Measurements from ENCODE around the gene OTUB1.

Gene OTUB1

DNA sequence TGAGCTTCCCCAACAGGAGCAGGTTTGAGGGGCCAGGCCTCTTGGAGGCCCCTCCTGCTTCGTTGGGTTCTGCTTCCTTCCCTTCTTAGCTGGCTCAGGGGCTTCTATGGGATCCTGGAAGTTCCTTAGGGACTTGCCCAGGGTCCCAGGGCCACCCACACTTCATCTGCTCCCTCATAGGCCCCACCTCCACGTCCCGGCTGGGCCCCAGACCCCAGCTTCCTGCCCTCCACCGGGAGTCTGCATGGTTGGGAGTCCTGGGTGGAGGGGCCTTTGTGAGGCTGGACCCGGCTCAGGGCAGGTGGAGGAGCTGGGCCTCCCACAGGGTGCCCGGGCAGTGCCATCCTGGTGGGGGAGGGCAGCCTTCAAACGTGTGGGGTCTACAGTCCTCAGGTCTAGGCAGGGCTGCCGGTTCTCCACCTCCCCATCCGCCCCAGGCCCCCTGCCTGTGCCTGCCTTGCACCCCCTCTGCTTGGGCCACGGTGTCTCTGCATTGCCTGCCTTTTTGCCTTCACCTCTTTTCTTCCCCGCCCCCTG lies 11.6 kb downstream of the OTUB1 start:
- ATAC-seq = no peak
- Mint-ChIP-seq H3K27me3 (no peaks in the 10 kb centered on the region), H3K9me3 (no peaks in the 10 kb centered on the region), H3K4me3 (no peak overlapping the region), H3K27ac (no peak overlapping the region), H3K4me1 (peaks cover 34% of the 10 kb centered on the region), H3K36me3 (peaks cover 56% of the 10 kb centered on the region)

DNA sequence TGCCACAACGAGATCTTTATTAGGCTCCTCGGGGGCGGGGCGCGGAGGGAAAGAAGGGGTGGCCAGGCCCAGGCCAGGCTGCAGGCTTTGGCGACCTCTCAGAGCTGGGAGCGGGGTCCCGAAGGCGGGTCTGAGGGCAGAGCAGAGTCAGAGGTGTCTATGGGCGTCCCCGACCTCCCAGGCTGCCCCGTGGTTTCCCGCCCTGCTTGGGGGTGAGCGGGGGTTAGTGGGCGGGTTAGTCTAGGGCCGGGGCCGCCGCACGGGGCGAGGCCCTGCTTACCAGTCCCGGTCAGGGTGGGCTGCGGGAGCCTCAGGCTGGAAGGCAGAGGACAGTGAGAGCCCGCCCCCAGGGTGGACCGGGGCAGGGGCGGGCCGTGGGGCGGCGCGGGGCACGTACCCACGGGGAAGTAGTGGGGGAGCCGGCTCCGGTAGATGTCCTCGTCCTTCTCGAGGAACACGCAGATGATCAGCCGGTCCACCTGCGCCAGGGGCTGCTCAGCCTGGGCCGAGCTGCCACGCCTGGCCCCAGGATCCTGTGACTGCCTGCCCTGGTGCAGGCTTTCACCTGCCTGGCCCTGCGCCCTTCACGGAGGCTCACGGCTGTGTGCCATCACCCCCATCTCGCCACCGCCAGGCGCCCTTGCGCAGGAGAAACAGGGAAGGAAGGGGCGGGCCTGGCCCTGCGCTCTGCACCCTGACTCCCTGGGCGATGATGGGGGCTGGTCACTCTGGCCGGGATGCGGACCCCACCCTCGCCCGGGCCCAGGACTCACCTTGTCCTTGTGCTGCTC lies 12.5 kb downstream of the OTUB1 start:
- Mint-ChIP-seq H3K9me3 (no peaks in the 10 kb centered on the region), H3K27ac (no peak overlapping the region), H3K4me3 (peak overlapping the region; percentile 58), H3K36me3 (peaks cover 47% of the 10 kb centered on the region), H3K27me3 (no peaks in the 10 kb centered on the region), H3K4me1 (peaks cover 29% of the 10 kb centered on the region)
- ATAC-seq = peak; percentile 3

DNA sequence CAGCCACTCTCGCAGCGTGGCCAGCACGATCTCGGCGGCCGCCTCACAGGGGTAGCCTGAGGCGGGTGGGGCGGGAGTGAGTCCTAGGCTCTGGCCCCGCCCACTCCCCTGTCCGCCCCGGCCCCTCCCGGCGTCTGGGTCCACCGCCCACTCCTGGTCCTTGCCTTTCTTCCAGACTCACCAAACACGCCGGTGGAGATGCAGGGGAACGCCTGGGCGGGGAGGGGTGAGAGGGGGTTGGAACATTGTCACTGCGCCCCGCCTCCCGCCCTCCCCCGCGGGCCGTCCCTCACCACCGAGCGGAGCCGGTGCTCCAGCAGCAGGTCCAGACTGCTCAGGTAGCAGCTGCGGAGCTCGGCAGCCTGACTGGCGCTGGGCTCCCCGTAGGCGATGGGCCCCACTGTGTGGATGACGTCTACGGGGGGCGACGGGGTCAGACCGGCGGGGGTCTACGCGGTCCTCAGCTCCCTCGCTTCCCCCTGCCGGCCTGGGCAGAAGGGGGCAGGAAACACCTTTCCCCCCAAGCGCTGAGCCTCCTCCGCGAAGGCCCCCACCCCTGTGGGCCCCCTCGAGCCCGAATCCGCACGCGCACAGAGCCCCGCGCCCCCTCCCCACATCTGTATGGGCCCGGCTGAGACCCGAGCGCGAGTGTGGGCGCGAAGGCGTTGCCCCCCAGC lies 13.2 kb downstream of the OTUB1 start:
- no peaks in the 10 kb centered on the region for H3K9me3 Mint-ChIP-seq
- peak; percentile 72 for ATAC-seq
- peaks cover 29% of the 10 kb centered on the region for H3K4me1 Mint-ChIP-seq
- no peak overlapping the region for H3K27ac Mint-ChIP-seq
- H3K27me3 Mint-ChIP-seq = no peaks in the 10 kb centered on the region
- peak overlapping the region; percentile 65 for H3K4me3 Mint-ChIP-seq
- H3K36me3 Mint-ChIP-seq = peaks cover 42% of the 10 kb centered on the region

DNA sequence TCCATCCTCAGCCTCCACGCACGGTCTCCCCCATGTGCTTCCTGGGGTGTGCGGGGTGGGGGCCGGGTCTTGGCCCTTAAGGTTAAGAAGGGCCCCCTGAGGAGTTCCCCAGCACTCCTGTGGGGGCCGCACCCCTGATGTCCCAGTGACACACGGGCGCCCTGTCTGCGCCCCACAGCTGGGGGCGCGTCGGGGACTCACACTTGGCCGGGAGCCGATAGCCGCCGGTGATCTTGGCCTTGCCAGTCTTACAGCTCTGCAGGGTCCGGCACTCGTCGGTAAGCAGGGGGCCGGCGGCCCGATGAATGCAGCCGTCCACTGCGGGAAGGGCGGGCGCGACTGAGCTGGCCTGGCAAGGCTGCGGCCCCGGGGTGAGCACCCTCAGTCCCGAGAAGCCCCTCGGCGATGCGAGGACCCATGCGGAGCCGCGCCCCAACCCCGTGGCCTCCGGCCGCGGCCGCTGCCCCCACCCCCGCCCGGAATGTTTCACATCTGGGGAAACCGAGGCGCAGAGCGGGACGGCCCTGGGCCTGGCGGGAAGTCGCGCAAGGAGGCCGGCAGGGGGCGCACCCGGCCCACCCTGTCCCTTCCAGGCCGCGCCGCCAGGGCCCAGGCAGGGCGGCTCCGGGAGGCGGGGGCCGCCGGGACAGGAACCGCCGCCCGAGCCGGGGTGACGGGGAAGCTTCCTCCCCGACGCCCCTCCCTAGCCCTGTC lies 13.9 kb downstream of the OTUB1 start:
- no peak overlapping the region for H3K27ac Mint-ChIP-seq
- peaks cover 35% of the 10 kb centered on the region for H3K36me3 Mint-ChIP-seq
- peaks cover 29% of the 10 kb centered on the region for H3K4me1 Mint-ChIP-seq
- H3K27me3 Mint-ChIP-seq = peaks cover under 1% of the 10 kb centered on the region
- no peaks in the 10 kb centered on the region for H3K9me3 Mint-ChIP-seq
- ATAC-seq = peak; percentile 85
- peak overlapping the region; percentile 65 for H3K4me3 Mint-ChIP-seq

GRCh38 chr11:64000740-64001483 lies 14.7 kb downstream of the OTUB1 start:
- Mint-ChIP-seq H3K4me3 (peak overlapping the region; percentile 13), H3K27me3 (peaks cover 8% of the 10 kb centered on the region), H3K27ac (no peak overlapping the region), H3K36me3 (peaks cover 27% of the 10 kb centered on the region), H3K4me1 (peaks cover 29% of the 10 kb centered on the region), H3K9me3 (no peaks in the 10 kb centered on the region)
- no peak for ATAC-seq

DNA sequence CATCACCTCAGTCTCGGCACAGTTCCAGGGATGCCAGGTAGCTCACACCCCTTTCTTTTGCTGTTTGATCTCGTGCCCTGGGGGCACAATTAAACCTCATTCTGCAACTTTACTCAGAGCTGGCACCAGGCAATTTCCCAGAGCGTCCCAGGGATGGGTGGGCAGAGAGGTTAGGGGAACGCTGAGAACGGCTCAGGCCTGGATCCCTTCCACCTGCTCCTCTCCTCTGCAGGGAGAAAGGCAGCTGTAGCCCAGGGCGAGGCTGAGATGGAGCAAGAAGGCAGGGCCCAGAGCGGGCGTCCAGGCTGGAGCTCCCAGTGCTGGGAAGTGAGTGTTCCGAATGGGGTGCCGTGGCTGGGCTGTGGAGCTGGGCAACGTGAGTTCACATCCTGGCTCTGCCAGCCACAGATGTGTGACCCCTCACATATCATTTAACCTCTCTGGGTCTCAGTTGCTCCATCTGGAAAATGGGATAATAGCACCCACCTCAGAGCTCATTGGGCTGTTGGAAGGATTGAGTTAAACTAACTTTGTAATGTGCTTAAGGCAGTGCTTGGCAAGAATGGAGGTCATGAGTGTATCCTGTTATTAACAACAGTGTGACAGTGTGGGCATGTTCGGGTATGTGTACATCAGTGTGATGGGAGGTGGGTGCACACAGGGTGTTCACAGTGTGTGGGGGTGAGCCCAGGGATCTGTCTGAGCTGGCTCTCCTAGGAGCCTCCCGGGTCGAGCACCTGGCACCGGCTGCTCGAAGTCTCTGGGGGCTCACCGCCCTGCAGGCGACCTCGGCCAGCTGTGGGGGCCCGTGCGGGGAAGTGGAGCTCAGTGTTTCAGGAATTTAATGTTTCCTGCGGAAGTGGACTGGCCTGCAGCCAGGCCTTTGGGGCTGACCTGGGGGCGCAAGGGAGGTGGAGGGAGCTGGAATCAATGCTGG lies 15.5 kb downstream of the OTUB1 start:
- H3K4me1 Mint-ChIP-seq = peaks cover 34% of the 10 kb centered on the region
- ATAC-seq = no peak

DNA sequence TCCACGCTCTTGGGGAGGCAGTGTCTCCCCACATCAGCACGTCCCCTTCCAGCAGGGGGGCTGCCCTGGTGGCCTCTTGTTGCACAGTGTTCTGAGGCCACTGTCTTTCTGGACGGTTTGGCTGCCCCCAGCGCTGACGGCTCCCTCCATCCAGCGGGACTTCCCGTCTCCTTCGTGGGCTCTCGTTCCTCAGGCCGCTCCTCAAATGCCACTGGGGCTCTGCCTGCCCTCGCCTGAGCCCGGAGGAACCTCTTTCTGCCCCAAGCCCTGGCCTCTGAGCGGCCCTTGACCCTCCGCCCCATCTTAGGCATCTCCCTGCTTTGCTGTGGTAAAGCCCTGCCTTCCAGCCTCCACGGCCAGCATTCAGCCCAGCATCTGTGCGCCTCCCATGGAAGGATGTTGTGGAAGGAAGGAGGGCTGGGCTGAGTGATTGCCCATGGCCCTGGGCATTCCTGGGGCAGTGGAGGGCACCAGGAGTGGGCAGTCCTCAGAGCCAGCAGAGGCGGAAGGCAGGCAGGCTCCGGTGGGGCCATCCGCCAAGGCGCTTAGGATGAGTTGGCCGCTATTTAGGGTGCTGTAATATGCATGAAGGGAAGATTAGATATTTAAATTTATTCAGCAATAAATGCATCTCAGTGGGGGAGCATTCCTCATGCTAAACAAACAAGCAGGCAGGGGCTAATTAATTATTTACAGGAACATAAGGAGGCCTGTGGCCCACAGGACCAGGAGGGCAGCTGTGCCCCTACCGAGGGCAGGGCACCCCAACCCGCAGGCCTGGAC lies 17.8 kb downstream of the OTUB1 start:
- Mint-ChIP-seq H3K27me3 (peaks cover 38% of the 10 kb centered on the region), H3K4me1 (peaks cover 29% of the 10 kb centered on the region), H3K9me3 (no peaks in the 10 kb centered on the region), H3K36me3 (no peaks in the 10 kb centered on the region), H3K27ac (no peak overlapping the region), H3K4me3 (no peak overlapping the region)
- no peak for ATAC-seq

More for the DNA sequence above, 15.5 kb downstream of the OTUB1 start:
- Mint-ChIP-seq H3K27me3 (peaks cover 16% of the 10 kb centered on the region), H3K9me3 (no peaks in the 10 kb centered on the region), H3K27ac (no peak overlapping the region), H3K4me3 (peak overlapping the region; percentile 13), H3K36me3 (peaks cover 19% of the 10 kb centered on the region)

GRCh38 chr11:64004590-64004984 lies 18.3 kb downstream of the OTUB1 start:
- peaks cover 41% of the 10 kb centered on the region for H3K27me3 Mint-ChIP-seq
- H3K9me3 Mint-ChIP-seq = no peaks in the 10 kb centered on the region
- no peak for ATAC-seq
- peaks cover 26% of the 10 kb centered on the region for H3K4me1 Mint-ChIP-seq
- H3K4me3 Mint-ChIP-seq = no peak overlapping the region
- no peaks in the 10 kb centered on the region for H3K36me3 Mint-ChIP-seq
- no peak overlapping the region for H3K27ac Mint-ChIP-seq

GRCh38 chr11:64005691-64006090 lies 19.5 kb downstream of the OTUB1 start:
- Mint-ChIP-seq H3K36me3 (peaks cover 9% of the 10 kb centered on the region), H3K4me1 (peaks cover 21% of the 10 kb centered on the region), H3K9me3 (peaks cover 9% of the 10 kb centered on the region), H3K4me3 (no peak overlapping the region), H3K27ac (no peak overlapping the region), H3K27me3 (peaks cover 51% of the 10 kb centered on the region)
- ATAC-seq = no peak

- no peak overlapping the region for H3K4me3 Mint-ChIP-seq
- no peak for ATAC-seq
- no peak overlapping the region for H3K27ac Mint-ChIP-seq
- H3K4me1 Mint-ChIP-seq = peaks cover 21% of the 10 kb centered on the region
- peaks cover 14% of the 10 kb centered on the region for H3K9me3 Mint-ChIP-seq
- H3K36me3 Mint-ChIP-seq = peaks cover 16% of the 10 kb centered on the region
- H3K27me3 Mint-ChIP-seq = peaks cover 58% of the 10 kb centered on the region
Measured at GRCh38 chr11:64006398-64006797, 20.2 kb downstream of the OTUB1 start.

DNA sequence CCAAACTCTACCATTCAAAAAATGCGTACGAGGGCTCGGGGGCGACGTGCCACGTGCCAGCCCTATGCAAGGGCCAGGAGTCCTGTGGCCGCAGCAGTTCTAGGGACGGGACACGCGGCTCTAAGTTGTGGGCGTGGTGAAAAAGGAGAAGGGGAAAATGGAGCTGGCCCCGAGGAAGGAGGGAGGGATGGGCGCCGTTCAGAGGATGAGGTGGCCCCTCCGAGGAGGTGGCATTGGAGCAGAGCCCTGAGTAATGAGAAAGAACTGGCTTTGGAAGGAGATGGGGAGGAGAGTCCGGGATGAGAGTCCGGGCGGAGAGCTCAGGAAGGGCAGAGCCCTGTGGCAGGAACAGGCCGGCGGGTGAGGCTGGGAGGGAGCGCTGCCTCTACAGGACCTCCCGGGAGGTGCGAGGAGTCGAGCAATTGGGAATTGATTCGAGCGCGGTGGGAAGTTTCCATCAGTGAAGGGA lies 21.0 kb downstream of the OTUB1 start:
- Mint-ChIP-seq H3K4me3 (peak overlapping the region; percentile 73), H3K27me3 (peaks cover 61% of the 10 kb centered on the region), H3K9me3 (peaks cover 14% of the 10 kb centered on the region), H3K27ac (peak overlapping the region; percentile 53), H3K4me1 (peaks cover 21% of the 10 kb centered on the region), H3K36me3 (peaks cover 16% of the 10 kb centered on the region)
- ATAC-seq = no peak

GRCh38 chr11:64007629-64008282 lies 21.5 kb downstream of the OTUB1 start:
- peaks cover 14% of the 10 kb centered on the region for H3K9me3 Mint-ChIP-seq
- peaks cover 16% of the 10 kb centered on the region for H3K36me3 Mint-ChIP-seq
- peak overlapping the region; percentile 53 for H3K27ac Mint-ChIP-seq
- peak; percentile 64 for ATAC-seq
- H3K4me3 Mint-ChIP-seq = peak overlapping the region; percentile 73
- peaks cover 61% of the 10 kb centered on the region for H3K27me3 Mint-ChIP-seq
- peaks cover 21% of the 10 kb centered on the region for H3K4me1 Mint-ChIP-seq

Data from stimulated activated memory B cell treated with anti-CD40 and anti-IgM and Interleukin-4, amounts not matched to agents 10 μg/mL and 1 μg/mL and 100 μg/mL, for 72 hours (primary cell).